Kidney (tissue), 14 donors: ENCODE data around the gene CTRB1. TPM values are rescaled to one million over a fixed set of nuclear protein-coding genes. Genes with fewer than 3 reads are reported as not detected.

Experiments used
- DNase-seq, 5 donors: peaks; one replicate each; pipeline ENCODE4 v3.0.0-alpha.2; 2013 to 2020
- FAIRE-seq: peaks from 2 replicates; lab custom pipeline; 2012; peaks lifted over from hg19 to GRCh38; lab: Jason Lieb, UNC
- H3K27ac ChIP-seq, 2 donors: one replicate each; pipeline ENCODE4 v1.7.0; 2013; ENCODE audit warnings: low read depth in 2 of 2, low read length in 2 of 2, inconsistent platforms in 1 of 2
- H3K27me3 ChIP-seq: one replicate; pipeline ENCODE4 v1.7.1; 2013; ENCODE audit warnings: low read length, inconsistent platforms; ENCODE audit not compliant: control insufficient read depth, insufficient read depth
- H3K36me3 ChIP-seq, 3 donors: one replicate each; pipeline versions ENCODE4 v1.7.0 to v1.7.1; 2013; ENCODE audit warnings: low read length in 3 of 3, control low read depth in 1 of 3, inconsistent platforms in 1 of 3; ENCODE audit not compliant: insufficient read depth in 3 of 3, control insufficient read depth in 2 of 3
- H3K4me1 ChIP-seq, 3 donors: one replicate each; pipeline versions ENCODE4 v1.7.0 to v1.7.1; 2013; ENCODE audit warnings: low read length in 3 of 3, inconsistent platforms in 1 of 3, low read depth in 1 of 3; ENCODE audit not compliant: control insufficient read depth in 2 of 3, insufficient read depth in 2 of 3
- H3K4me3 ChIP-seq, 3 donors: one replicate each; pipeline versions ENCODE4 v1.7.0 to v1.8.1; 2013; ENCODE audit warnings: low read length in 3 of 3, control low read depth in 1 of 3, inconsistent platforms in 1 of 3
- H3K9ac ChIP-seq, 3 donors: one replicate each; pipeline versions ENCODE4 v1.7.0 to v1.7.1; 2013; ENCODE audit warnings: low read length in 3 of 3, control low read depth in 1 of 3, inconsistent platforms in 1 of 3
- H3K9me3 ChIP-seq, 3 donors: one replicate each; pipeline versions ENCODE4 v1.7.0 to v1.7.1; 2013; ENCODE audit warnings: low read length in 3 of 3, control low read depth in 1 of 3, inconsistent platforms in 1 of 3; ENCODE audit not compliant: control insufficient read depth in 2 of 3, insufficient read depth in 1 of 3
- CTCF ChIP-seq: IDR thresholded peaks from 3 replicates; pipeline ENCODE4 v1.5.1; 2012; ENCODE audit warnings: mild to moderate bottlenecking, moderate library complexity, borderline replicate concordance; ENCODE audit not compliant: insufficient read depth; ENCODE audit errors: extremely low read depth
- intact Hi-C: fragments of 100-400 bp; cut with DNase I; formaldehyde crosslinking; loops from one replicate; pipeline ENCODE4 v1.11.1; 2022
- polyA plus RNA-seq: library from polyadenylated mRNA; stranded (reverse); fragments of 350-450 nt; fragmentation: Illumina TruSeq; extraction: RNeasy Lipid Tissue Mini Kit (QIAGEN cat#74804); gene quantifications from one replicate; pipeline ENCODE4 v1.2.3, GENCODE V29; 2014; ENCODE audit warnings: low read depth, low replicate concordance; ENCODE audit not compliant: insufficient read depth
- total RNA-seq: library from RNA; stranded (reverse); fragmentation: NEBNext Ultra II Directional; extraction: Animal tissue kit (Norgen Biotek cat#: 25700); gene quantifications from one replicate; pipeline ENCODE4 v1.2.1, GENCODE V29; 2021
- donor health status: control.
- donor health status: control.
- donor health status: control.
- donor health status: control.
- donor health status: control.
- donor health status: DM: yes; HTN: yes; CAD: no.
- donor health status: Normal renal cell carcinoma (clear cell type).

The CTRB1 gene
- total and polyA plus RNA-seq, 2 donors from 2014 or later: not detected

GRCh38 chr16:75261590-75262078 lies 42.8 kb downstream of the CTRB1 start:
- TF ChIP-seq CTCF: no peak
- Histone ChIP-seq H3K27ac (peak overlapping the region; percentile 15 to 58), H3K4me3 (peak overlapping the region in 1 of 3 donors; percentile 8), H3K36me3 (no peaks in the 10 kb centered on the region), H3K9me3 (no peaks in the 10 kb centered on the region), H3K27me3 (no peaks in the 10 kb centered on the region), H3K4me1 (peaks cover 0 to 62% (median 49%) of the 10 kb centered on the region in 3 donors), H3K9ac (no peak overlapping the region)
- DNase-seq (no peak), FAIRE-seq (no peak)
- intact Hi-C loops: no loop called here

GRCh38 chr16:75262104-75262799 lies 43.5 kb downstream of the CTRB1 start:
- Histone ChIP-seq H3K9me3 (no peaks in the 10 kb centered on the region), H3K27ac (peak overlapping the region; percentile 15 to 58), H3K9ac (no peak overlapping the region), H3K36me3 (no peaks in the 10 kb centered on the region), H3K4me3 (peak overlapping the region in 1 of 3 donors; percentile 84), H3K4me1 (peaks cover 0 to 56% (median 47%) of the 10 kb centered on the region in 3 donors), H3K27me3 (no peaks in the 10 kb centered on the region)
- no peak for FAIRE-seq
- TF ChIP-seq CTCF: no peak
- intact Hi-C loops: no loop called here
- peak in 3 of 5 donors; percentile 45 to 74 (median 56) for DNase-seq

DNA sequence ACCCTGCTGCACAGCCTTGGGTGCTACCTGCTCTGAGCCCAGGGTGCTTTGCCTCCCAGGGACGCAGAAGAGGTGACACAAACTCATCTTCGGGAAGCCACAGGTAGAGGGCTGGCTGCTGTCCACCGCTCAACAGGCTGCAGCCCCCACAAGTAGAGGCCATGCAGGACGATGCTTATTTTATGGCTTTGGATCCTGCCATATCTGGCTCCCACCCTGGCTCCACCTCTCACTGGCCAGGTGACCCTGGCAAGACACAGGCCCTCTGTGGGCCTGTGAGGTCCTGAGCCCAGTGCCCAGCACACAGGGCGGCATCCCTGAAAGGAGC lies 44.0 kb downstream of the CTRB1 start:
- TF ChIP-seq CTCF: no peak
- intact Hi-C loops: no loop called here
- FAIRE-seq (no peak), DNase-seq (no peak)
- no peak overlapping the region for H3K9ac ChIP-seq
- H3K4me3 ChIP-seq: peak overlapping the region in 1 of 3 donors; percentile 84
- H3K27ac ChIP-seq: peak overlapping the region in 1 of 2 donors; percentile 79
- no peaks in the 10 kb centered on the region for H3K36me3 ChIP-seq
- H3K4me1 ChIP-seq: peaks cover 0 to 51% (median 47%) of the 10 kb centered on the region in 3 donors
- no peaks in the 10 kb centered on the region for H3K9me3 ChIP-seq
- no peaks in the 10 kb centered on the region for H3K27me3 ChIP-seq
